OCI-LY3 (cell line): Measurements from ENCODE around the gene PRM1.

Experiments used
- EZH2phosphoT487 ChIP-seq: fragments of 200-600 bp; shearing (Covaris generic); IDR thresholded peaks from 2 replicates; pipeline ENCODE4 v1.6.1; 2018; ENCODE audit warnings: antibody characterized with exemption, mixed run types, low read depth
- TF ChIP-seq, protein P1 (sequence below): fragments of 200-600, 300-600 bp; sonication (generic); IDR thresholded peaks from 2 replicates; pipeline ENCODE4 v1.5.1; 2014; ENCODE audit warnings: antibody characterized with exemption, low read length, low read depth

DNA sequence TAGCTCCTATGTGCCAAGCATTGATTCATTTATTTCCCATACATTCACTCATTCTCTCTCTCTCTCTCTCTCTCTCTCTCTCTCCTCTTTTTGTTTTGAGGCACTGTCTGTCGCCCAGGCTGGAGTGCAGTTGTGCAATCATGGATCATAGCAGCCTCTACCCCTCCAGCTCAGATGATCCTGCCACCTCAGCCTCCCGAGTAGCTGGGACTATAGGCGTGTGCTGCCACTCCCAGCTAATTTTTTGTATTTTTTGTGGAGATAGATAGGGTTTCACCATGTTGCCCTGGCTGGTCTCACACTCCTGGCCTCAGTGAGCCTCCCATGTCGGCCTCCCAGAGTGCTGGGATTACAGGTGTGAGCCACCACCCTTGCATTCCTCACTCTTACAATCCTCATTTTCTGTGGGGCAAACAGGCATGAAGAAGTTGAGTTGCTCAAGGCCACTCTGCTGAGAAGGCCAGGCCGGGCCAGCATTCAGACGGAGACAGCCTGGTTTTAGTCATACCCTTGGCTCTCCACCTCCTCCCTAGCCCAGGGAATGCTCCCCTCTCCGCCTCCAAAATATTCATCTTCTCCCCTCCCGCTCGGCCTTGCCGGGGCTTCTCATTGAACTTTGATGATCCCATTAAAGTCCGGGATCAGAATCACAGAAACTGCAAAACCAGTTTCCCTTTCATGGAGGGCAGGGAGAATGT, 4.1 kb downstream of the PRM1 start:
- TF ChIP-seq EZH2phosphoT487 = no peak
- TF ChIP-seq, protein P1, sequence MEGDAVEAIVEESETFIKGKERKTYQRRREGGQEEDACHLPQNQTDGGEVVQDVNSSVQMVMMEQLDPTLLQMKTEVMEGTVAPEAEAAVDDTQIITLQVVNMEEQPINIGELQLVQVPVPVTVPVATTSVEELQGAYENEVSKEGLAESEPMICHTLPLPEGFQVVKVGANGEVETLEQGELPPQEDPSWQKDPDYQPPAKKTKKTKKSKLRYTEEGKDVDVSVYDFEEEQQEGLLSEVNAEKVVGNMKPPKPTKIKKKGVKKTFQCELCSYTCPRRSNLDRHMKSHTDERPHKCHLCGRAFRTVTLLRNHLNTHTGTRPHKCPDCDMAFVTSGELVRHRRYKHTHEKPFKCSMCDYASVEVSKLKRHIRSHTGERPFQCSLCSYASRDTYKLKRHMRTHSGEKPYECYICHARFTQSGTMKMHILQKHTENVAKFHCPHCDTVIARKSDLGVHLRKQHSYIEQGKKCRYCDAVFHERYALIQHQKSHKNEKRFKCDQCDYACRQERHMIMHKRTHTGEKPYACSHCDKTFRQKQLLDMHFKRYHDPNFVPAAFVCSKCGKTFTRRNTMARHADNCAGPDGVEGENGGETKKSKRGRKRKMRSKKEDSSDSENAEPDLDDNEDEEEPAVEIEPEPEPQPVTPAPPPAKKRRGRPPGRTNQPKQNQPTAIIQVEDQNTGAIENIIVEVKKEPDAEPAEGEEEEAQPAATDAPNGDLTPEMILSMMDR = no peak
